GM21360 (cell line): Measurements from ENCODE around the gene PSG7.
"Not testable (repeated sequence)": the region's sequence is repeated elsewhere in the genome, so short reads cannot be mapped to it uniquely, and the experiment has no call there.

Source experiments
- ATAC-seq: cut with Tn5 transposase; IDR thresholded peaks from one replicate; pipeline ENCODE4 v1.9.1; 2021; ENCODE audit warnings: mild to moderate bottlenecking, moderate library complexity; ENCODE audit not compliant: unreplicated experiment

The PSG7 gene

GRCh38 chr19:42917634-42918033 lies 19.4 kb downstream of the PSG7 start, which contains the start of gene PSG6:
PSG6 (minus strand) TSS chr19:42917894; CDS start chr19:42917792, 102 bp downstream.
- ATAC-seq, result not testable (repeated sequence)

DNA sequence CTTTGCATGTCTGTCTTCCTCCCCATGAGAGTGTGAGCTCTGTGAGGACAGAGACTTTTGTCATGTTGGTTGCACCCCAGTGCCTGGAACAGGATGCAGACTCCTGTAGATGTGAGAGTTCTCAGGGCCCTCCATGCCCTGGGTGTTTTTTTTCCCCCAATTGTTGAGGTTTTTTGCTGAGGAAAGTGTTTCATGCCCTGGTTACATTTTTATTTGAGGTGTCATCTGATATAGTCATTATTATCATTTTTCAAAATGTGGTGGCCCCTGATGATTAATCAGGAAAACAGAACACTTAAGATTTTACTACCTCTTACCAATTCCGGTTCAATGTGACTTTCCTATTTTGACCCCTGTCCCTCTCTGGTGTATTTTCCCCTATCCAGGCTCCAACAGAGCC lies 20.1 kb downstream of the PSG7 start:
- not testable (repeated sequence) for ATAC-seq

DNA sequence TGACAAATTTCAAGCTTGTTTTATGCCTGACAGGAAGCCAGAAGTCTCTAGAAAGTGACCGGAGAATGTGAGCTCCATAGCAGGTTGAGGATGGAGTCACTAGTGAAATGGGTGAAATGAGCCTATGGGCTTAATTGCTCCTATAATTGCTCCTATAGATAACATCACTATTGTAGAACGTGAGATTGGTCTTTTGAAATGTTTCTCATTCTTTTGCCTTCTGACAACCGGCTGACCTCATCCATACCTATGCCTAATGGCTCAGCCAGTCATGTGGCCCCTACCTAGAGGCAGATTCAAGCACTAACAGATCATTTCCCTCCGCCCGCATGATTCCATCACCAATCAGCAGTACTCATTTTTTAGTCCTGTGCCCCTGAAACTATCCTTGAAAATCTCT lies 23.5 kb downstream of the PSG7 start:
- not testable (repeated sequence) for ATAC-seq

DNA sequence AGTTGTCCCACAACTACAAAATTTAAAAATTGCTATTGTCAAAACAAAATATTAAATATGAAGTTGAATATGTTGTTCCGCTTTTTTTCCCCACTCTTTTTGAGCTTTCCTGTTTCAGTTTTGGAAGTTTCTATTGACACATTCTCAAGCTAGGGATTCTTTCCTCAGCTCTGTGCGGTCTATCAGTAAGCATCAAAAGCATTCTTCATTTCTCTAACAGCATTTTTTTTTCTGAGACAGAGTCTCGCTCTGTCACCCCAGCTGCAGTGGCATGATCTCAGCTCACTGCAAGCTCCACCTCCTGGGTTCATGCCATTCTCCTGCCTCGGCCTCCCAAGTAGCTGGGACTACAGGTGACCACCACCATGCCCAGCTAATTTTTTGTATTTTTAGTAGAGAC lies 24.1 kb downstream of the PSG7 start:
- not testable (repeated sequence) for ATAC-seq

DNA sequence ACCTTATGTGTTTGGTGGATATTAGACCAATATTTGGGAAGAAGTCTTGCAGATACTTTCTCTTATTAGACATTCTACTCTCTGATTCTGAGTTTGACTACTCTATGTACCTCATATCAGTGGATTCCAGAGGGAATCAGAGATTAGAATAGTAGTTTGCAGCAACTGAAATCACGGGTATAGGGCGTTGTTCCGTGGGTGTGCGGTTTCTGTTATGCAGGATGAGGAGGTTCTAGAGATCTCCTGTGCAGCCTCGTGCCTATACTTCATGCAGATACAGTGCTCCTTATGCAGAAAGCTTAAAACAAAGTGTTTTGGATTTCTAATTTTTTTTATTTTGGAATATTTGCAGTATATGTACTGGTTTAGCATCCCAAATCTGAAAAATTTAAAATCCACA lies 25.3 kb downstream of the PSG7 start:
- not testable (repeated sequence) for ATAC-seq

GRCh38 chr19:42906162-42906561 lies 30.8 kb downstream of the PSG7 start:
- not testable (repeated sequence) for ATAC-seq

- ATAC-seq, result not testable (repeated sequence)
These were observed 36.4 kb downstream of the PSG7 start for GRCh38 chr19:42900561-42900960.

DNA sequence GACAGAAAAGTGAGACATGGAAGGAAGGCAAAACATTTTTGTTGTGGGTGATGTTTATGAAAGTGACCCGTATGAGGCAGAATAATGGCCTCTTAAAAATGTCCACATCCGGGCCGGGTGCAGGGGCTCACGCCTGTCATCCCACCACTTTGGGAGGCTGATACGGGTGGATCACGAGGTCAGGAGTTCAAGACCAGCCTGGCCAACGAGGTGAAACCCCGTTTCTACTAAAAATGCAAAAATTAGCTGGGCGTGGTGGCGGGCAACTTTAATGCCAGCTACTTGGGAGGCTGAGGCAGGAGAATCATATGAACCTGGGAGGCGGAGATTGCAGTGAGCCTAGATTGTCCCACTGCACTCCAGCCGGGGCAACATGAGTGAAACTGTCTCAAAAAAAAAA lies 37.3 kb downstream of the PSG7 start:
- not testable (repeated sequence) for ATAC-seq

GRCh38 chr19:42899110-42899509 lies 37.9 kb downstream of the PSG7 start:
- not testable (repeated sequence) for ATAC-seq

GRCh38 chr19:42898656-42899055 lies 38.4 kb downstream of the PSG7 start:
- not testable (repeated sequence) for ATAC-seq

DNA sequence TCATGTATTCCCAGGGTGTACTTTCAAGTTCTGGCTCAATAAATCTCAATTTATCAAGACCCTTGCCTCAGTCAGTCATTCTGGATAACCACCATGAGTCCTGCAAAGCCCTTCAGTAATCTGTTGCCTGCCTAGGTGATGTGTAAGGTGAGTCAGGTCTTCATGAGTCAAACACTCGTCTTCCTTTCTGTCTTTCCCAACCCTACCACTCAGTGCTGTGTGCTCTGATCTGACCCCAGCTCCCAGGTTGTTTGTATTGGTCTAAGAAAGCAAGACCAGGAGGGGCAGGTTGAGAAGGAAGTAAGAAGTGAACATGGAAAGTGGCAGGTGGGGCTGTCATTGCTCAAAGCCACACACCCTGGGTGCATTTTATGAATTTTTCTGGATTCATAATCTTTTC lies 39.3 kb downstream of the PSG7 start:
- ATAC-seq, result not testable (repeated sequence)

DNA sequence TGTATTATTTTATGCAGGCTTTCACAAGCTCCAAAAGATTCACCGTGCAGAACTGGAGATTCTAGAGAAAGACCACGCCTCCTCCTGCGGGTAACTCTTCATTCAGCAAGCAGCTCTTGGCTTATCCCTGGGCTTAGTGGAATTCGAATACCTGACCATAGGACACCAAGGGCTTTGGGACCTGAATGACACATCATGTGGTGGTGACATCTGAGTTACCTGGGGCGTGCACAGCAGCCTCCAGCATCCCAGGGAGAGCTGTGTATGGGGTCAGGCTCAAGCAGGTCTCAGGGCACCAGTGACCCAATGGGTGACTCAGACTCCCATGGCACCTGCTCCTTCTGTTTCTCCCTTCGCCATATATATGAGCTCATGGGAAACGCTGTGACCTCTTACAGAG lies 46.6 kb downstream of the PSG7 start:
- ATAC-seq, result not testable (repeated sequence)

GRCh38 chr19:42887876-42888445 lies 49.0 kb downstream of the PSG7 start:
- not testable (repeated sequence) for ATAC-seq

DNA sequence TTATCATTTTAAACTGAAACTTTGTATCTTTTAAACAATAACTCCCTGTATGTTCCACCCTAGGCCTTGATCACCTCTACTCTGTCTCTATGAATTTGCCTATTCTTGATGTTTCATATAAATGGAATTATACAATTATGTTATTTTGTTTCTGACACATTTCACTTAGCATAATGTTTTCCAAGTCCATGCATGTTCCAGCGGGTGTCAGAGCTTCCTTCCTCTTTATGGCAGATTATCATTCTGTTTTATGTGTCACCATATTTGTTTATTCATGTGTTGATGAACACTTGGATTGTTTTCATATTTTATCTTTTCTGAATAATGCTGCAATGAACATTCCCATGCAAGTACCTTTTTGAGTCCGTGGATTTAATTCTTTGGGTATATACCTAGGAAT lies 54.3 kb downstream of the PSG7 start:
- ATAC-seq, result not testable (repeated sequence)

GRCh38 chr19:42882010-42882409 lies 55.0 kb downstream of the PSG7 start:
- ATAC-seq, result not testable (repeated sequence)

DNA sequence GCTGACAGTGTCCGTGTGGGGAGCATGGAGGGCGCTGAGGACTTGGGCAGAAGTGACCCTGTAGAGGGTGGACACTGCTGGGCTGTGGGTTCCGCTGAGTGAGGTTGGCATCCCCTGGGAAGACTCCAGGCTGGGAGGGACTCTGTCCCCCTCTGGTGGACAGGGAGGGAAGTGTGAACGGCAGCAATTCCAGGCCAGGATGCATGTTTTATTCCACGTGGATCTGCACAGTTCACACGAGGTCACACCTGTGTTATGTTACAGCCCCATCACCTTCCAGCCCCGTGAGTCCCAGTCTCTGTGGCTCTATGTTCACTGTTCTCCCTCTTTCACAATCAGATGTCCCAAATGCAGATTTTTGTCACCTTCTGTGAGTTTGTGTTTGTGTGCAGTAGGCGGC lies 55.7 kb downstream of the PSG7 start:
- ATAC-seq, result not testable (repeated sequence)

DNA sequence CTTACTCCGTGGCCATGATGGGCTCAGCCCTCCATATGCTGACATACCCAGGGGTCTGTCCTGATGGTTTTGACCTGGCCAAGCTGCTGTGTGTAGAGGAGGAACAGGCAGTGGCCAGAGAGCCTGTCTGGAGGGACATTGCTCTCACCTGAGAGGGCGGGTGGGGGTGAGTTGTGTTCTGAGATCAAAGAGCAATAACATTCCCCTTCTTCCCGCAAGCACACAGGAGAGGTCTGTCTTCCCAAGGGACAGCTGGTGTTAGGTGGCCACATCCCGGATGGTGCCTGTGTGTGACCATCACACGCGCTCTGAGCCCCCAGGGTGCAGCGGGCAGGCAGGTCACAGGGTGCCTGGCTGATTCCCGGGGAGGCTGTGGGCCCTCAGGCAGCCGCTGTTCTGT lies 56.4 kb downstream of the PSG7 start:
- not testable (repeated sequence) for ATAC-seq

DNA sequence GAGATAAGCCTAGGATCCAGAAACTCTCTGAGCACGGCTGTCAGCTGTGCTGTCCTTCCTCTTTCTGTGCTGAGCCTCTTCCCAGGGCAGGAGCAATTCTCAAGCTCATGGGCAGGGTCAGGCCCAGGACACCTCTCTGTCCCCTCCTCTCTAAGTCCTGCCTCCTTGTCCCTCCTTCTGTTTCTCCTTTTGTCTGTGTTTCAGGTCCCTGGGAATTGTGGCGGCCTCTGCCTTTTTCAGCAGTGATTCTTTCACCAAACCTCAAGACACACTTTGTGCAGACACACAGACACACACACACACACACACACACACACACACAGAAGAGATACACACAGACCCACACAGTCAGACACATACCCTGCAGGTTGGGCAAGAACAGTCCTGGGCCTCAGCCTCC lies 57.4 kb downstream of the PSG7 start, which contains the start of gene PSG1:
Gene PSG1, minus strand, starts transcription at position 101 of the 400 bp plus-strand sequence. CDS start 132 bp downstream, outside the sequence.
- no peak for ATAC-seq

DNA sequence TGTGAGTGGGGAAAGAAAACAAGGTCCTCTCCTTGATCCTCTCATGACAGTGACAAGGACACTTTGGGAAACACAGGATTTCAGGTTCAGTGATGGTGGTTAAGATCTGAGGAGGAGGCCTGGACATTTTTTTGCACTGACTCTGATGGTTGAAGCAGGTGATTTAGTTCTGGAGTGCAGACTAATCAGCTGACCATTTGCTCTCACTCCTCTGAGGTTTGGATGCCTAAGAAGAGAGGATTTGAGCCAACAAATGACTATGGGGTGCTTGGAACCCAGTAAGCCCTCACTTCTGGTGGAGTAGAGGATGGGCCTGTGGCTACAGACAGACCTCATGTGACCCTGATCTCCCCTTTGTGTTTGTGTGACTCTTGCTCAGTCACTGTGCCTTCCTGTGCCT lies 60.4 kb downstream of the PSG7 start:
- ATAC-seq, result not testable (repeated sequence)

DNA sequence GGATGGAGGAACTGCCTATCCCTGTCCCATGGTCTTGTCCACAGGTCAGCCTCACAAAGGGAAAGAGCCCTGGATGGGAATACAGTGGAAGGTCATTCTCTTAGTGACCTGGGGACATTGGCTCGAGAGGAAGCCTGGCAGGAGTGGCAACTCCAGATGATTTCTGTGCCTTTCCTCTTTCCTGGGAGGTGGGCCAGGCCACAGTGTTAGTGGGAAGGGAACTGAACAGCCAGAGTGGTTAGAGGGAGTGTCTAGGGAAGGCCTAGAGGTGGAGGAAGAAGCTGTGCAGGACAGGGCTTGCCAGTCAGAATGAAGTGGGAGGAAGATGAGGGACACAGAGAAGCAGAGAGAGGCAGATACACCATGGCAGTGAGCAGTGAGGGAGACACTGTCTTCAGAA lies 61.1 kb downstream of the PSG7 start:
- not testable (repeated sequence) for ATAC-seq

GRCh38 chr19:42874901-42875813 lies 61.9 kb downstream of the PSG7 start:
- not testable (repeated sequence) for ATAC-seq

DNA sequence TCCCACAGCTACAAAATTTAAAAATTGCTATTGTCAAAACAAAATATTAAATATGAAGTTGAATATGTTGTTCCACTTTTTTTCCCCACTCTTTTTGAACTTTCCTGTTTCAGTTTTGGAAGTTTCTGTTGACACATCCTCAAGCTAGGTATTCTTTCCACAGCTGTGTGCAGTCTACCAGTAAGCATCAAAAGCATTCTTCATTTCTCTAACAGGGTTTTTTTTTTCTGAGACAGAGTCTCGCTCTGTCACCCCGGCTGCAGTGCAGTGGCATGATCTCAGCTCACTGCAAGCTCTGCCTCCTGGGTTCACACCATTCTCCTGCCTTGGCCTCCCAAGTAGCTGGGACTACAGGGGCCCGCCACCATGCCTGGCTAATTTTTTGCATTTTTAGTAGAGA lies 62.9 kb downstream of the PSG7 start:
- not testable (repeated sequence) for ATAC-seq
